Testis (tissue), 3 donors: ENCODE data around the gene FAM120A. TPM values are rescaled to one million over a fixed set of nuclear protein-coding genes. Genes with fewer than 3 reads are reported as not detected.

Experiments
- DNase-seq: peaks from one replicate; pipeline ENCODE4 v3.0.0-alpha.2; 2019
- H3K27ac ChIP-seq, 2 donors: fragments of 200-600 bp; sonication (generic); one replicate each; pipeline ENCODE4 v1.5.1; 2019
- H3K27me3 ChIP-seq: fragments of 200-600 bp; sonication (generic); one replicate; pipeline ENCODE4 v1.5.1; 2019
- H3K36me3 ChIP-seq: fragments of 200-600 bp; sonication (generic); one replicate; pipeline ENCODE4 v1.5.1; 2017; ENCODE audit warnings: low read depth; ENCODE audit errors: missing control alignments
- H3K4me1 ChIP-seq: fragments of 200-600 bp; sonication (generic); one replicate; pipeline ENCODE4 v1.5.1; 2019
- H3K4me3 ChIP-seq, 2 donors: fragments of 200-600 bp; sonication (generic); one replicate each; pipeline ENCODE4 v1.5.1; 2017 to 2019
- H3K9me3 ChIP-seq: fragments of 200-600 bp; sonication (generic); one replicate; pipeline ENCODE4 v1.5.1; 2017
- POLR2A ChIP-seq: fragments of 450-650 bp; IDR thresholded peaks from one replicate; pipeline ENCODE4 v1.6.1; 2017; ENCODE audit warnings: antibody characterized with exemption, mild to moderate bottlenecking, moderate library complexity
- WGBS, 2 donors: methylation state at CpG; one replicate each; pipeline ENCODE4 v1.1.5; 2018; 5-methylcytosine and 5-hydroxymethylcytosine counted together
- intact Hi-C: fragments of 100-400 bp; cut with DNase I; formaldehyde crosslinking; loops from one replicate; pipeline ENCODE4 v1.15.1; 2023; ENCODE audit warnings: low total_unique reads
- polyA plus RNA-seq: library from polyadenylated mRNA; stranded (reverse); fragments of 350-450 nt; fragmentation: Illumina TruSeq; extraction: RNeasy Lipid Tissue Mini Kit (QIAGEN cat#74804); gene quantifications from one replicate; pipeline ENCODE4 v1.2.3, GENCODE V29; 2014; ENCODE audit warnings: low read depth, low replicate concordance; ENCODE audit not compliant: insufficient read depth
- total RNA-seq, 2 donors: library from RNA; depleted of rRNA; stranded (reverse); fragments of >200 nt; gene quantifications; one replicate each; pipeline ENCODE4 v1.2.3, GENCODE V29; 2016
- TF ChIP-seq, protein P1 (sequence below), 3 experiments: fragments of 450-650 bp in 2 of 3; fragments of 200-600 bp in 1 of 3; sonication (generic) in 1 of 3; IDR thresholded peaks; one replicate each; pipeline ENCODE4 v1.5.1; 2016 to 2019; ENCODE audit warnings: antibody characterized with exemption in 3 of 3, mild to moderate bottlenecking in 2 of 3, moderate library complexity in 1 of 3

FAM120A gene
- total and polyA plus RNA-seq, 3 donors from 2014 or later: 39.3 to 81.5 (median 73.9) TPM

DNA sequence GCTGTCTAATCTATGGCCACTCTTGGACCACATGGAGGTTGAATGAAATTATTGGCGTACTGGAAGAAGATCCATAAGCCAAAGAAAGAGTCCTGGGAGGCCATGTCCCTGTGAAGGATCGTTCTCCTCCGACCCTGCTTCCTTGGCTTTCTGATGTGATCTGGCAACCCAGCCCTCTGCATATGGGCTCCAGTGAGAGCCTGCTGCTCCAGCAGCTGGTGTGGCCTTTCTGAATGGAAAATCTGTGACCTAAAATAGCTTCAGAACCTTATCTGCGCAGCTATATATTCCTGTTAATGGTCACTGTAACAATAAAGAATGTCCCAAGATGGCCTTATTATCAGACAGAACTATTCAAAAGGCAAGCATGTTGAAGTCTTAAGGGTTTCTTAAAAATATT lies 84.7 kb downstream of the FAM120A start:
- WGBS, 2 donors: 85 to 94% methylated on average over 4 of the region's 4 CpGs
- TF ChIP-seq, protein P1, sequence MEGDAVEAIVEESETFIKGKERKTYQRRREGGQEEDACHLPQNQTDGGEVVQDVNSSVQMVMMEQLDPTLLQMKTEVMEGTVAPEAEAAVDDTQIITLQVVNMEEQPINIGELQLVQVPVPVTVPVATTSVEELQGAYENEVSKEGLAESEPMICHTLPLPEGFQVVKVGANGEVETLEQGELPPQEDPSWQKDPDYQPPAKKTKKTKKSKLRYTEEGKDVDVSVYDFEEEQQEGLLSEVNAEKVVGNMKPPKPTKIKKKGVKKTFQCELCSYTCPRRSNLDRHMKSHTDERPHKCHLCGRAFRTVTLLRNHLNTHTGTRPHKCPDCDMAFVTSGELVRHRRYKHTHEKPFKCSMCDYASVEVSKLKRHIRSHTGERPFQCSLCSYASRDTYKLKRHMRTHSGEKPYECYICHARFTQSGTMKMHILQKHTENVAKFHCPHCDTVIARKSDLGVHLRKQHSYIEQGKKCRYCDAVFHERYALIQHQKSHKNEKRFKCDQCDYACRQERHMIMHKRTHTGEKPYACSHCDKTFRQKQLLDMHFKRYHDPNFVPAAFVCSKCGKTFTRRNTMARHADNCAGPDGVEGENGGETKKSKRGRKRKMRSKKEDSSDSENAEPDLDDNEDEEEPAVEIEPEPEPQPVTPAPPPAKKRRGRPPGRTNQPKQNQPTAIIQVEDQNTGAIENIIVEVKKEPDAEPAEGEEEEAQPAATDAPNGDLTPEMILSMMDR (IDR thresholded peaks at IDR 0.05): no peak
- TF ChIP-seq POLR2A: no peak
- H3K4me1 ChIP-seq: no peaks in the 10 kb centered on the region
- H3K4me3 ChIP-seq: no peak overlapping the region
- no peaks in the 10 kb centered on the region for H3K9me3 ChIP-seq
- H3K27me3 ChIP-seq: no peaks in the 10 kb centered on the region
- no peak for DNase-seq
- intact Hi-C loops: no loop called here
- H3K27ac ChIP-seq: no peak overlapping the region
- no peaks in the 10 kb centered on the region for H3K36me3 ChIP-seq

DNA sequence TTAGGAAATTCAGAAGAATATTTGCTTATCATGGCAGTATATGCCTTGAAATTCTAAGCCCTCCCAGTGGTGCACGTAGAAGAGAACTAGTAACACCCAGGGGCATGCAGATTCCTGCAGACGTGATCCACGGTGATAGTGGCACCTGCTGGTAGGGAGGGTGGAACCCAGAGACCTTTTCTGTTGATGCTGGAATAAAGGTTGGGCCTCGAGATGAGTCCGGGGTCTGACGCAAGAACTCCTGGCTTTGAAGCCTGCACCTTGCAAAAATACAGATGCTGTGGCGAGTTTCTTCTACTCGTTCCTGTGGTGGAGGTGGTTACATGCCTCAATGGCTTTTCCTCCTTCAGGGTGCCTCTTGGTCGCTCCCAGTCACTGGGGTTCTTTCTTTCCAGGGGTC lies 85.4 kb downstream of the FAM120A start:
- DNase-seq: no peak
- 80 to 95% methylated on average over 9 of the region's 9 CpGs for WGBS, 2 donors
- Histone ChIP-seq H3K4me3 (no peak overlapping the region), H3K27ac (no peak overlapping the region), H3K27me3 (no peaks in the 10 kb centered on the region), H3K36me3 (no peaks in the 10 kb centered on the region), H3K9me3 (no peaks in the 10 kb centered on the region), H3K4me1 (no peaks in the 10 kb centered on the region)
- TF ChIP-seq, protein P1 (IDR thresholded peaks at IDR 0.05): no peak
- TF ChIP-seq POLR2A: no peak
- intact Hi-C loops: no loop called here

DNA sequence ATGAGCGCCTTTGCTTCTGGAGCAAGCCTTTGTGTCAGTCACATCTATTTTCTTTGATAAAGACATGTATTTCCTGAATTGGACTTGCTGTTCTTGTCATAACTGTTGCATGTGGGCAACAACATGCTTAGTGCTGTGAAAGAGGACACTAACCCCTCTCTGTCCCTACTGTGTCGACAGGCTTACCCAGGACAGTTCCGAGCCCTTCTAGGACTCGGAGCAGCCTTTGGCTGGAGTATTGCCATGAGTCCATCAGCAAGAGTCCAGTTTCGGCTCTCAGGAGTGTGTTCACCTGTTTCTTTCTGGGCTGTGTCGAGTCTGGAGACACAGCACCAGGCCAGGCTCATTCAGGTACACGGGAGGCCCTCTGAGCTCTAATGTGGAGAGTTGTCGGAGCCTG lies 88.8 kb downstream of the FAM120A start:
- WGBS, 2 donors: 77 to 79% methylated on average over 7 to 8 of the region's 8 CpGs
- Histone ChIP-seq H3K36me3 (no peaks in the 10 kb centered on the region), H3K27ac (no peak overlapping the region), H3K27me3 (no peaks in the 10 kb centered on the region), H3K4me1 (no peaks in the 10 kb centered on the region), H3K4me3 (no peak overlapping the region), H3K9me3 (no peaks in the 10 kb centered on the region)
- DNase-seq: no peak
- intact Hi-C loops: no loop called here
- TF ChIP-seq POLR2A: no peak
- TF ChIP-seq, protein P1 (IDR thresholded peaks at IDR 0.05): no peak

DNA sequence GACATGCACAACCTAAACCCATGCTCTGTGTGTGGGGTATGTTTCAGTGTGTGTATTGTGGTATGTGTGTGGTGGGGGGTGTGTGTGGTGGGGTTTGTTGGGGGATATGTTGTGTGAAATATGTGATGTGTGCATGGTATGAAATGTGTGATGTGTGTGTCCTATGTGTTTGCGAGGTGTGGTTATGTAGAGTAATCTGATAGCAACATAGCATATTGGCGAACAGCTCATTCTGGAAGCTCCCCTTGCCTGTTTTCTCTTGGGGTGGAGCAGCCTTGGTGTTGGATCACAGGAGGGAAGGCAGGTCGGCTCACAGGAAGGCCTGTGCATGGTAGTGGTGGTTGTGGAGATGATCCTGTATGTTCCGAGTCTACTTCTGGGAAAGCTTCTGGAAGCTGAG lies 89.5 kb downstream of the FAM120A start:
- TF ChIP-seq, protein P1 (IDR thresholded peaks at IDR 0.05): no peak
- TF ChIP-seq POLR2A: no peak
- no peaks in the 10 kb centered on the region for H3K9me3 ChIP-seq
- H3K4me3 ChIP-seq: no peak overlapping the region
- H3K27me3 ChIP-seq: no peaks in the 10 kb centered on the region
- no peak overlapping the region for H3K27ac ChIP-seq
- 79 to 88% methylated on average over 4 of the region's 4 CpGs for WGBS, 2 donors
- DNase-seq: no peak
- no peaks in the 10 kb centered on the region for H3K36me3 ChIP-seq
- intact Hi-C loops: no loop called here
- H3K4me1 ChIP-seq: no peaks in the 10 kb centered on the region

DNA sequence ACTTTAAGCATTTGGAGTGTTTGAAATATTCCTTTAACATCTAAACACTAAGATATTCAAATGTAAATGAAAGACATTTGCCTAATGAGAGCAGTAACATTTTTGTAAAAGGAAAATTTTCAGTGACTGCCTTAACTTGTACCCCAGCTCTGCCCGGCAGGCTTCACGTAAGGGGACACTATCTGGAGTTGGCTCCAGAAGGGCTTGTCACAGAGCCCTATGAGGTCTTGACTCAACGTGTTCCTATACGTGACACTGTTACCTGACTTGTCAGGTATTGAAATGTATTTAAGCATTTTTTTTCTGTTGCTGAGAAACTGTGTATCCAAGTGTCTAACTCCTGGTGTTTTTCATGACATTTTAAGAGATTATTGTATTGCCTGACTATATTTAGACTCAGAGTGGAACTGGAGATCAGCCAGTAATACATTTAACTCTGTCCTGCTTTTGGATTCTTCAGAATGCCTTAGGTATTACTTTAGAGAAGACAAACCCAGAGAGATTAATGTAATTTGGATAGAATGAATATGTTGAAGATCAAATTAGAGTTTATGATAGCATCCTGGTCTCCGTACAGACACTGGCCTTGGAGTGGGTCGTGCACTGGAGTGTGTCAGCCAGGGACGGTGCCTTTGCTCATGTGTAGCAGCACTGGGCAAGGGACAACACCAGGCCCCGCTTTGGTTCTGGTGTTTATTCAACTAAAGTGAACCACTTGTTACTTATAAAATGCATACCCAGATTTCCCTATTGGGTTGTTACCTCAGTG lies 90.3 kb downstream of the FAM120A start:
- H3K27me3 ChIP-seq: no peaks in the 10 kb centered on the region
- 46 to 60% methylated on average over 8 of the region's 8 CpGs for WGBS, 2 donors
- H3K9me3 ChIP-seq: no peaks in the 10 kb centered on the region
- no peaks in the 10 kb centered on the region for H3K36me3 ChIP-seq
- no peak overlapping the region for H3K4me3 ChIP-seq
- DNase-seq: no peak
- TF ChIP-seq, protein P1 (IDR thresholded peaks at IDR 0.05): no peak
- no peak for TF ChIP-seq POLR2A
- H3K4me1 ChIP-seq: no peaks in the 10 kb centered on the region
- intact Hi-C loops: no loop called here
- no peak overlapping the region for H3K27ac ChIP-seq
